ENCODE results near the gene PSMA8.

- no peak for TF ChIP-seq CTCF (IDR thresholded peaks at IDR 0.05)
- no peak for TF ChIP-seq POLR2A (IDR thresholded peaks at IDR 0.05)
These were observed 62.9 kb downstream of the PSMA8 start for GRCh38 chr18:26196605-26197004.
